Activated naive CD8-positive, alpha-beta T cell treated with anti-CD3 and anti-CD28 coated beads, Interleukin-2, amount 10 ng/mL, durations not matched to agents 7 days and 5 days (primary cell): ENCODE measurements around the gene TLR5. TPM values are rescaled to one million over a fixed set of nuclear protein-coding genes. Genes with fewer than 3 reads are reported as not detected.
A peak's percentile ranks its signal among the peaks of the same experiment; 100 is the strongest.

ENCODE experiments used
- ATAC-seq: fragments of 150-1000 bp; cut with Tn5 transposase; one replicate; pipeline ENCODE4 v1.10.0; 2021; ENCODE audit warnings: low read depth, moderate library complexity
- POLR2A ChIA-PET: fragments of 350-600 bp; sonication (Branson Sonifier 250); formaldehyde crosslinking; loops from one replicate; lab custom pipeline; 2021; ENCODE audit warnings: antibody characterized with exemption; lab: Charles Lee
- DNase-seq: peaks from one replicate; pipeline ENCODE4 v3.0.0; 2021
- H3K27ac Mint-ChIP-seq: one replicate; pipeline ENCODE4 v1.8.0; 2022; ENCODE audit warnings: mild to moderate bottlenecking, mixed read lengths
- H3K27me3 Mint-ChIP-seq: one replicate; pipeline ENCODE4 v1.8.0; 2022; ENCODE audit warnings: mild to moderate bottlenecking, moderate library complexity, mixed read lengths
- H3K36me3 Mint-ChIP-seq: one replicate; pipeline ENCODE4 v1.8.0; 2021; ENCODE audit warnings: mild to moderate bottlenecking, mixed read lengths
- H3K4me1 Mint-ChIP-seq: one replicate; pipeline ENCODE4 v1.8.0; 2021; ENCODE audit warnings: mixed read lengths
- H3K4me3 Mint-ChIP-seq: one replicate; pipeline ENCODE4 v1.8.0; 2022; ENCODE audit warnings: mild to moderate bottlenecking, moderate library complexity, mixed read lengths
- H3K9me3 Mint-ChIP-seq: one replicate; pipeline ENCODE4 v1.8.0; 2021; ENCODE audit warnings: mixed read lengths
- total RNA-seq, 2 experiments: library from RNA; stranded (reverse); gene quantifications; one replicate each; pipeline ENCODE4 v1.2.3, GENCODE V29; 2021

TLR5 gene
- total RNA-seq, result 1 to 10 TPM in 1 of 2 experiments, under 1 TPM in 1; 0.28 to 1.8 TPM

DNA sequence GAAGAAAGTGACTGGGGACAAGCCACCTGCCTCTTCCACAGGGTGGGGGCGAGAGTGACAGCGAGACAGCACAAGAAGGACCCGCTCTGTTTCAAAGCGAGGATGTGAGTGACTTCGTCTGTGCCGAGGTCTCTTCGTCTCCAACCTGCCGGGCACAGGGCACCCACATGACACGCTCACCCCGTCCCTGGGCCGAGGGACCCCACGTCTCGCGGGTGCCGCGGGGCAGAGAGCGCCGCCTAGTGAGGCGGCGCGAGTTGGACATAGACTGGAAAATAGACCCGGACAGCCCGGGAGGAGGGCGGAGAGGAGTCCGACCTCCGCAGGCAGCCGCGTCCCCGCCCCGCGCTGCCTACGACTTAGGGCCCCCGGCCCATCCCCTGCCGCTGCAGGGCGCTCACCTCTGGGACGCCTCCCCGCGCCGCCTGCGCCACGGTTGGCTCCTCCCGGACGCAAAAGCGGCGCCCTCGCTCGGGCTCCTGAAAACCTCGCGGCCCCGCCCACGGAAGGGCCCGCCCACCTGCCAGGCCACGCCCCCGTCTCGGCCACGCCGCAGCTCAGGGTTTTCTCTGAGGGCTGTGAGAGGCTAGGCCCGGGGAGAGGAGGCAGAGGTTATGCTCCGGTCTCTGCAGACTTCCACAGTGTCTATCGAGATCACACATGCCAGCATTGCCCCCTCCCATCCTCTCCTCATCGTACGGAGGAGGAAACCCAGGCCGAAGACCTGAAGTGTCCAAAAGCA, at the start of gene TLR5:
Gene TLR5, minus strand, starts transcription at position 454 of the 742 bp plus-strand sequence. CDS start 30,217 bp downstream, outside the sequence.
- Mint-ChIP-seq H3K36me3 (no peaks in the 10 kb centered on the region), H3K27ac (peak within 1 kb of the TSS; percentile 58), H3K4me3 (peak within 1 kb of the TSS; percentile 71), H3K27me3 (peaks cover 6% of the 10 kb centered on the region), H3K9me3 (peaks cover 6% of the 10 kb centered on the region), H3K4me1 (peaks cover 7% of the 10 kb centered on the region)
- POLR2A ChIA-PET, result interaction anchor here (1.0 to 1.5 kb wide), 2 partner anchors 9 to 221 kb away, joined by 3 read pairs; partner anchors contain the start of gene SUSD4
- DNase-seq (peak; percentile 94), ATAC-seq (peak; percentile 91)

- H3K27ac Mint-ChIP-seq, result peak overlapping the region; percentile 32
- no peak overlapping the region for H3K4me3 Mint-ChIP-seq
- H3K27me3 Mint-ChIP-seq, result peaks cover 6% of the 10 kb centered on the region
- POLR2A ChIA-PET, result no interaction called here
- peaks cover 14% of the 10 kb centered on the region for H3K4me1 Mint-ChIP-seq
- peaks cover 2% of the 10 kb centered on the region for H3K9me3 Mint-ChIP-seq
- peak; percentile 76 for ATAC-seq
- DNase-seq, result peak; percentile 50
- no peaks in the 10 kb centered on the region for H3K36me3 Mint-ChIP-seq
These were observed 47.1 kb upstream of the TLR5 start for GRCh38 chr1:223189903-223190724.

DNA sequence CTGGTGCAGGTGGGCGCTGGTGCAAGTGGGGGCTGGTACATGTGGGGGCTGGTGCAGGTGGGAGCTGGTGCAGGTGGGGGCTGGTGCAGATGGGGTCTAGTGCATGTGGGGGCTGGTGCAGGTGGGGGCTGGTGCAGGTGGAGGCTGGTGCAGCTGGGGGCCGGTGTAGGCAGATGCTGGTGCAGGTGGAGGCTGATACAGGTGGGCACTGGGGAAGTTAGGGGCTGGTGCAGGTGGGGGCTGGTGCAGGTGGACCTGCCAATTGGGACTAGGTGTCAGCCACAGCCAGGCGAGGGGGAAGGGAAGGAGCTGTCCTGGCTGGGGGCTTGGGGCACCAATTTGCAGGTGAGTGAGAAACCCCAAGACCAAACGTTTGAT, 46.5 kb upstream of the TLR5 start:
- DNase-seq (no peak), ATAC-seq (no peak)
- H3K4me1 Mint-ChIP-seq, result peaks cover 14% of the 10 kb centered on the region
- POLR2A ChIA-PET, result no interaction called here
- H3K27me3 Mint-ChIP-seq, result peaks cover 6% of the 10 kb centered on the region
- H3K4me3 Mint-ChIP-seq, result no peak overlapping the region
- H3K9me3 Mint-ChIP-seq, result peaks cover 2% of the 10 kb centered on the region
- no peaks in the 10 kb centered on the region for H3K36me3 Mint-ChIP-seq
- no peak overlapping the region for H3K27ac Mint-ChIP-seq

- no peaks in the 10 kb centered on the region for H3K36me3 Mint-ChIP-seq
- peaks cover 9% of the 10 kb centered on the region for H3K27me3 Mint-ChIP-seq
- POLR2A ChIA-PET, result no interaction called here
- DNase-seq (no peak), ATAC-seq (no peak)
- no peak overlapping the region for H3K4me3 Mint-ChIP-seq
- peaks cover 14% of the 10 kb centered on the region for H3K4me1 Mint-ChIP-seq
- H3K9me3 Mint-ChIP-seq, result peaks cover 2% of the 10 kb centered on the region
- H3K27ac Mint-ChIP-seq, result no peak overlapping the region
These were observed 45.7 kb upstream of the TLR5 start for GRCh38 chr1:223188618-223189356.

GRCh38 chr1:223186800-223187199, 43.8 kb upstream of the TLR5 start:
- H3K27me3 Mint-ChIP-seq, result peaks cover 11% of the 10 kb centered on the region
- H3K36me3 Mint-ChIP-seq, result no peaks in the 10 kb centered on the region
- POLR2A ChIA-PET, result no interaction called here
- H3K4me3 Mint-ChIP-seq, result no peak overlapping the region
- DNase-seq (no peak), ATAC-seq (no peak)
- peaks cover 14% of the 10 kb centered on the region for H3K4me1 Mint-ChIP-seq
- no peak overlapping the region for H3K27ac Mint-ChIP-seq
- H3K9me3 Mint-ChIP-seq, result peaks cover 2% of the 10 kb centered on the region

DNA sequence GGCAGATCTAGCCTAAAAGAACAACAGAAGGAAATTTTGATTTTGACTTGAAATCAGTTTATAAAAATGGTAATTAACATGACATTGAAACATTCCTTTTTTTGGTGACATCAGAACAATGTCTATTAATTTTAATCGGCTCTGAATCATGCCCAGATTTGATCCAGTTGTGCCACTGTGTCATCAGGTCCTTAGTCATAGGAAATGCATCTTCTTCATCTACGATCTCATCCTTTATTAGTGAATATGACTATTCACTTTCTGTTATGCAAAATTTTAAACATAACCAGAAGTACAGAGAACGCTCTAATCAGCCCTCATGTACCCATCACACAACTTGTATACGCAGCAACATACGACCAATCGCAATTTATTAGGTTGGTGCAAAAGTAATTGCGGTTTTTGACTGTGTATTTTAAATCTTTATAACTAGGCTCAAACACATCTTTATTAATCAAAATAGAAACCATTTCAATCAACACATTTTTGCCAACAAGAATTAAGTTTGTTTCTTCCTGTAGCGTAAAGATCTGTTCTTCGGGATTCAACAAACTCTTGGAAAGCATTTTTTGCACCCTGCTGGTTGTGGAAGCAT, 40.3 kb upstream of the TLR5 start:
- peaks cover 3% of the 10 kb centered on the region for H3K4me1 Mint-ChIP-seq
- H3K27me3 Mint-ChIP-seq, result peaks cover 20% of the 10 kb centered on the region
- ATAC-seq (no peak), DNase-seq (no peak)
- no peak overlapping the region for H3K27ac Mint-ChIP-seq
- POLR2A ChIA-PET, result no interaction called here
- H3K4me3 Mint-ChIP-seq, result no peak overlapping the region
- peaks cover 2% of the 10 kb centered on the region for H3K9me3 Mint-ChIP-seq
- no peaks in the 10 kb centered on the region for H3K36me3 Mint-ChIP-seq

DNA sequence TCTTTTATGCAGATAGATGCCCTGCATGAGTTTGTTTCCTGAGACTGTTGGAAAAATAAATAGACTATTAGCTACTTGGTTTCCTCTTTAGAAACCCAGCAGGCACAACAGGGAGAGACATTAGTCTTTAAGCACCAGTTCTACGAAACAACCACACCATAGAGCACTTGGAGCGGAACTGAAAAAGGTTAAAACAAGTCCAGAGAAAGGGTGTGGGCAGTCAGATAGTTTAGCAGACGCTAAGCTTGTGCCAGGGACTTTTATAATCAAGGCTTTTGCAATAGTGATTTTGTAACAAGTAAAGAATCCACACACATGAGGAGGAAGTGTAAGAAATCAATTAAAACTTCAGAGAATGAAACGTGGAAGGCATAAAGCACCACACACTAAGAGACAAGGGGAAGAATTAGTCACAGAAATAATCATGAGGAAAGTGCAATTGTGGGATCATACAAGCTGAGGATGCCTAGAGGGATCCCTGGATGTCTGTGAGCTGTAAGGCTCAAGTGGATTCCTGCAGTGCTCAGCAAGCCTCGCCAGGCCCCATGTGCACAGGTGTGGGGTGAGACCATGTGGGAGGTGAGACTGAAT, 37.8 kb upstream of the TLR5 start:
- no peaks in the 10 kb centered on the region for H3K36me3 Mint-ChIP-seq
- H3K27me3 Mint-ChIP-seq, result peaks cover 19% of the 10 kb centered on the region
- ATAC-seq (no peak), DNase-seq (no peak)
- no peak overlapping the region for H3K4me3 Mint-ChIP-seq
- H3K27ac Mint-ChIP-seq, result no peak overlapping the region
- H3K4me1 Mint-ChIP-seq, result peaks cover 3% of the 10 kb centered on the region
- POLR2A ChIA-PET, result no interaction called here
- H3K9me3 Mint-ChIP-seq, result no peaks in the 10 kb centered on the region

GRCh38 chr1:223179786-223180185, 36.7 kb upstream of the TLR5 start:
- POLR2A ChIA-PET, result no interaction called here
- H3K27ac Mint-ChIP-seq, result no peak overlapping the region

GRCh38 chr1:223179280-223179679, 36.2 kb upstream of the TLR5 start:
- ATAC-seq (no peak), DNase-seq (no peak)
- Mint-ChIP-seq H3K4me1 (peaks cover 3% of the 10 kb centered on the region), H3K36me3 (no peaks in the 10 kb centered on the region), H3K9me3 (no peaks in the 10 kb centered on the region), H3K4me3 (no peak overlapping the region), H3K27me3 (peaks cover 19% of the 10 kb centered on the region), H3K27ac (no peak overlapping the region)
- POLR2A ChIA-PET, result no interaction called here

More at GRCh38 chr1:223179786-223180185, 36.7 kb upstream of the TLR5 start:
- ATAC-seq, result no peak
- Mint-ChIP-seq H3K9me3 (no peaks in the 10 kb centered on the region), H3K27me3 (peaks cover 19% of the 10 kb centered on the region), H3K4me3 (no peak overlapping the region), H3K4me1 (peaks cover 3% of the 10 kb centered on the region), H3K36me3 (no peaks in the 10 kb centered on the region)
- DNase-seq, result no peak

- H3K27me3 Mint-ChIP-seq, result peaks cover 14% of the 10 kb centered on the region
- H3K27ac Mint-ChIP-seq, result no peak overlapping the region
- no peaks in the 10 kb centered on the region for H3K9me3 Mint-ChIP-seq
- no peak for ATAC-seq
- peaks cover 3% of the 10 kb centered on the region for H3K4me1 Mint-ChIP-seq
- no peak overlapping the region for H3K4me3 Mint-ChIP-seq
- no peak for DNase-seq
- no peaks in the 10 kb centered on the region for H3K36me3 Mint-ChIP-seq
- POLR2A ChIA-PET, result no interaction called here
These were observed 34.6 kb upstream of the TLR5 start for GRCh38 chr1:223177681-223178080.

GRCh38 chr1:223176437-223176836, 33.4 kb upstream of the TLR5 start:
- Mint-ChIP-seq H3K27me3 (peaks cover 13% of the 10 kb centered on the region), H3K9me3 (no peaks in the 10 kb centered on the region), H3K4me3 (no peak overlapping the region), H3K27ac (no peak overlapping the region), H3K4me1 (peaks cover 3% of the 10 kb centered on the region), H3K36me3 (no peaks in the 10 kb centered on the region)
- POLR2A ChIA-PET, result no interaction called here
- DNase-seq (no peak), ATAC-seq (no peak)

GRCh38 chr1:223175633-223176032, 32.6 kb upstream of the TLR5 start:
- Mint-ChIP-seq H3K4me3 (no peak overlapping the region), H3K4me1 (peaks cover 3% of the 10 kb centered on the region), H3K27me3 (peaks cover 5% of the 10 kb centered on the region), H3K9me3 (peaks cover 2% of the 10 kb centered on the region), H3K36me3 (no peaks in the 10 kb centered on the region), H3K27ac (no peak overlapping the region)
- no peak for ATAC-seq
- DNase-seq, result no peak
- POLR2A ChIA-PET, result no interaction called here

DNA sequence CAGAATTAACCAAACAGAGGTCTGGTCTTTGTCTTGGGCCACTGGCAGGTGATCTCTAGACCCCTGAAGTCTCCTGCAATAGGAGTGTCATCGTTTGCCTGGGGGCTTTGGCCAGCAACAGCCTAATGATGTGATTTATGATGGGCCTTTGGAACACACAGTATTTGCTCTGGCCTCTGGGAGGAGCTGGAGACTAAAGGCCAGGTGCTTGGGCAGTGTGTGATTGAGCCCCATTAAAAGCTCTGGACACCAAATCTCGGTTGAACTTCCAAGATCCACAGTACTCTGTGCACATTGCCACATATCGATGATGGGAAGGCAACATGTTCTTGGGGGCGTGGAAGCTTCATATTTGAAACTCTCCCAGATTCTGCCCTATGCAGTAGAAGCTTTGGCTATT, 32.0 kb upstream of the TLR5 start:
- Mint-ChIP-seq H3K27ac (no peak overlapping the region), H3K36me3 (no peaks in the 10 kb centered on the region), H3K27me3 (peaks cover 5% of the 10 kb centered on the region), H3K4me1 (peaks cover 3% of the 10 kb centered on the region), H3K9me3 (peaks cover 2% of the 10 kb centered on the region), H3K4me3 (no peak overlapping the region)
- ATAC-seq (no peak), DNase-seq (no peak)
- POLR2A ChIA-PET, result no interaction called here
